GM21526 (cell line): ENCODE data around the gene PTTG1IP2.

Source experiments
- ATAC-seq: cut with Tn5 transposase; IDR thresholded peaks from one replicate; pipeline ENCODE4 v1.9.1; 2021; ENCODE audit warnings: moderate library complexity; ENCODE audit not compliant: unreplicated experiment, low FRiP score

The PTTG1IP2 gene

DNA sequence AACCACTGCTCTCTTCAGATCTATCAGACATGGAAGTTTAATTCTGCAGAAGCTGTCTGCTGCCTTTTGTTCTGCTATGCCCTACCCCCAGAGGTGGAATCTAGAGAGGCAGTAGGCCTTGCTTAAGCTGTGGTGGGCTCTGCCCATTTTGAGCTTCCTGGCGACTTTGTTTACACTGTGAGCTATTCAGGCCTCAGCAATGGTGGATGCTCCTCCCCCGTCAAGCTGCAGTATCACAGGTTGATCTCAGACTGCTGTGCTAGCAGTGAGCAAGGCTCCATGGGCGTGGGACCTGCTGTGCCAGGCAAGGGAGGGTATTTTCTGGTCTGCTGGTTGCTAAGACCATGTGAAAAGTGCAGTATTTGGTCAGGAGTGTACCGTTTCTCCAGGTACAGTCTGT is 81.6 kb downstream of the PTTG1IP2 start:
- ATAC-seq, result no peak

GRCh38 chr7:90552521-90552920 is 83.1 kb downstream of the PTTG1IP2 start:
- ATAC-seq, result no peak

DNA sequence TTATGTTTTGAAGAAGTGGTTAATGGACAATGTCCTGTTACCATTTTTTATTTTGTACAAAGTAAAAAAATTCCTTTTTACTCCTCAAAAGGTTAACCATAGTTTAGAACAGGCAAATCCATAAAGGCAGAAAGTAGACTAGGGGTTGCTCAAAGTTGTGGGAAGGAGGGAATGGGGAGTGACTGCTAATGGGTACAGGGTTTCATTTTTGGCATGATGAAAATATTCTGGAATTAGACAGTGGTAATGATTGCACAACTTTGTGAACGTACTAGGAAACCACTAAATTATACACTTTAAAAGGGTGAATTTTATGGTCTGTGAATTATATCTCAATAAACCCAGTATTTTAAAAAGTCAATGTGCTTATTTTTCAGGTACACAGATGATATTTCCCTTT is 91.3 kb downstream of the PTTG1IP2 start:
- no peak for ATAC-seq
